Left lobe of liver (tissue), 2 donors: ENCODE measurements around the gene ZSWIM6. TPM values are rescaled to one million over a fixed set of nuclear protein-coding genes. Genes with fewer than 3 reads are reported as not detected.

Experiments
- ATAC-seq: fragments of 200-7000 bp; cut with Tn5 transposase; one replicate; pipeline ENCODE4 v1.9.1; 2020; ENCODE audit warnings: mild to moderate bottlenecking, moderate library complexity
- DNase-seq: peaks from one replicate; pipeline ENCODE4 v3.0.0-alpha.2; 2020; ENCODE audit warnings: low spot score
- total RNA-seq: library from RNA; stranded (reverse); gene quantifications from one replicate; pipeline ENCODE4 v1.2.1, GENCODE V29; 2021
- donor health status: DM: no; HTN: no; CAD: no; lungs with moderate emphysema.
- donor health status: DM: no; HTN: yes; CAD: no.

Gene ZSWIM6
- total RNA-seq, 1 donor from 2014 or later, result 2.9 TPM

GRCh38 chr5:61306531-61307131 is 25.4 kb upstream of the ZSWIM6 start:
- DNase-seq (no peak), ATAC-seq (no peak)

DNA sequence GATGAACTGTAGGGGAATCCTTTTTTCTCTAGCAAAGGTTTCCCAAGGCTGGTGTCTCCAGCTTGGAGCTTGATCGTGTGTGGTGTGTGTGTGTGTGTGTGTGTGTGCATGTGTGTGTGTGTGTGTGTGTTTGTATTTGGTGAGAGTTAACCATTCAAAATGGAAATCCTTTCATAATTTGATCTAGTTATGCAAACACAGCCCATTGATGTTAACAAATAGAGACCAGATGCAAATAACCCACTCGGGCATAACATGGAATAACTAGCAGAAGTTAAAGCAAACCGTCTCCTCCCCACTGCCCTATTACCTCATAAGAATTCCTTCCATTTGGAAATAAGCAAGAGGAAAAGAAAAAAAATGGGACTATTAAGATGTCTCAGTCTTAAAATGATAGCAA is 24.9 kb upstream of the ZSWIM6 start:
- ATAC-seq (no peak), DNase-seq (no peak)

DNA sequence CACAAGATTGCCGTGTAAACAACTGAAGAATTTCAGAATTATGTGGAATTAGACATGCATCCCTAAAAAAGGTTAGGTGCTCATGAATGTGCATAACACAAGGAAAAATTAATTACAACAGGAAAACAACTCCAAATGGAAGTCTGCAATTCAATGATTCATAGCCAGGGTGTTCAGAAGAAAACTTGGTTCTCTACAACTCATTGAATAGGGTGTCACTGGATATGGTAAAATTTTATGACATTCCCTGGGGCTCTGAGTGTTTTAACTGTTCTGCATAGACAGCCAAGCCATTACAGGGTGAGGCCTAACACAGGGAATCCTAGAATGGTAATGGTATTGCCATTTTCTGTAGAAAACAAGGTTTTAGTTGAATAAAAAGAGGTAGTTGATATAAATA is 24.4 kb upstream of the ZSWIM6 start:
- ATAC-seq (no peak), DNase-seq (no peak)

GRCh38 chr5:61308712-61309111 is 23.3 kb upstream of the ZSWIM6 start:
- ATAC-seq (no peak), DNase-seq (no peak)

DNA sequence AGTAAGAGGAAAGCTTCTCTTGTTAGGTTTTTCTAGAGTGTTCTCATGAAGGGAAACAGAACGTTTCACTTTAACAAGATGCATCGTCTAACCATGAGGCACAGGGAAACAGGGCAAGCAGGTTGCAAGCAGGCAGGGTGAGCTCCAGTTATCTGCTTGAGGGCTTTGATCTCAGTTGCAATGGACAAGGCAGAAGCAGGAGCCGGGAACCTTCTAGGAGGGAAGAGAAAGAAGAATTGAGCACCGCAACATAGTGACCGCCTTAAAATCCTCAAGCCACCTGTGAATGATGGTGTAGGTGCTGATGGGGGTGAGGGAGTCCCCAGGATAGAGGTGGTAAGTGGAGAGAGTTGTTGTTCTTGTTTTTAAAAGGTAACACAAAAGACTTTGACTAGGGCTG is 22.9 kb upstream of the ZSWIM6 start:
- ATAC-seq (no peak), DNase-seq (no peak)

DNA sequence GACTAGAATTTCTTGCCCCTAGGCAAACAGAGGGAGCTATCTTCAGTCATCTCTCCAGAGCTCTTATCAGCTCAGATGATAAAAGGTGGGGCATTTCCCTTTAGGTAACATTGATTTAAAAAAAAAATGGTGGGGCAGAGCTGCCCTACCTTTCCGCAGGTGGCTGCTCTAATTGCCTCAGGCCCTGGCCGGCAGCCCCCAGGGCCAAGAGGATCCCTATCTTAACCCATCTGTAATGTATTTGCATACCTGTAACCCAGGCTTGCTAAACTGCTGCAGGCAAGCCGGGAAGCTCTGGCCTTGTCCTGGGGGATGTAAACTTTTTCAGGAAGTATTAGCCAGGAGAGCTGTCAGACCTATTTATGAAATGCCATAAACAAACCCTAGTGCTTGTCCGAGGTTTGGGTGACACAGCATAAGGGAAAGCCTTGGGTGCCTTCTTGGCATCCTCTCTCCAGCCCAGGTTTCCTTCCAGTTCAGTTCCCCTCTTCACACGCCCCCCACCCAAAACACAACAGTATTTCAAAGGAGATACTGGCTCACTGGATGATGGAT is 20.9 kb upstream of the ZSWIM6 start:
- ATAC-seq, result no peak
- no peak for DNase-seq

DNA sequence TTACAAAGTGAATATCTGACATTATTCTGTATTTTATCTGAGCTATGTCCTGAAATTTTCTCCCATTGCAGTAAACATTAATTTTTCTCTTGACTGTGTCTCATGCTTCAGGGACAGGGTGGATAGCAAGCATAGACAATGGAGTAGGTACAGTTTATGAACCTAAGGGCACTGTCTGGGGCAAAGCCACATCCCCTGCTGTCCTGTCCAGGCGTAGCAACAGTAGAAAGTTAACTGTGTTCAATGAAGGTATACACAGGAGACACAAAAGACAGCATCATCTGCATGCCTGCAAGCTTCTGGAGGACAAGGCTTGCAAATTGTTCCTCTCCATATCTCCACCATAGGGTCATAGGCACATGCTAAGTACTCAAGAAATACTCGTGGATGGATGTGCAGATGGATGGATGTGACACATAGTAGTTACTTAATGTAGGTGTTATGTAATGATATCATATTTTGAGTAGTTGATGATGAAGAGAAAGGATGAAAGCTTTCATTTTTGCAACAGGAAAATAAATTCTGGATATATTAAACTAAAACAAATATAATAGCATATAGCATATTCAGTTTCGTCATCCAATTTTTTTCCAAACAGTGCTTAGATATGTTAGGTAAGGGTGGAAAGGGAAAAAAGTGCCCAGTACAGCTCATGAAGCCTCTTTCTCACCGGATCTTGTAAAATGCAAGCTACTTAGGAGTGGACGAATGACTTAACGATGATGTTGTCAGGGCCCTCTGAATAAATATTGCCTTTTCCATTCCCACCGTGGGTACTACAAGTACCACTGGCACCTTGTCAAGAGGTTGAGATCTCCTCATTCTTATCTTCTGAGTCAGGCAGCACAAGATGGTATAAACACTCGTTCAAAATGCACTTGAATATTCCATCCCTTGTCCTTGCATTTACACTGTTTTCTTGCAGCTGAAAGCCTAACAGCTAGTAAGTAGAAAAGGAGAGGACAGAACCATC is 19.9 kb upstream of the ZSWIM6 start:
- DNase-seq (no peak), ATAC-seq (no peak)

DNA sequence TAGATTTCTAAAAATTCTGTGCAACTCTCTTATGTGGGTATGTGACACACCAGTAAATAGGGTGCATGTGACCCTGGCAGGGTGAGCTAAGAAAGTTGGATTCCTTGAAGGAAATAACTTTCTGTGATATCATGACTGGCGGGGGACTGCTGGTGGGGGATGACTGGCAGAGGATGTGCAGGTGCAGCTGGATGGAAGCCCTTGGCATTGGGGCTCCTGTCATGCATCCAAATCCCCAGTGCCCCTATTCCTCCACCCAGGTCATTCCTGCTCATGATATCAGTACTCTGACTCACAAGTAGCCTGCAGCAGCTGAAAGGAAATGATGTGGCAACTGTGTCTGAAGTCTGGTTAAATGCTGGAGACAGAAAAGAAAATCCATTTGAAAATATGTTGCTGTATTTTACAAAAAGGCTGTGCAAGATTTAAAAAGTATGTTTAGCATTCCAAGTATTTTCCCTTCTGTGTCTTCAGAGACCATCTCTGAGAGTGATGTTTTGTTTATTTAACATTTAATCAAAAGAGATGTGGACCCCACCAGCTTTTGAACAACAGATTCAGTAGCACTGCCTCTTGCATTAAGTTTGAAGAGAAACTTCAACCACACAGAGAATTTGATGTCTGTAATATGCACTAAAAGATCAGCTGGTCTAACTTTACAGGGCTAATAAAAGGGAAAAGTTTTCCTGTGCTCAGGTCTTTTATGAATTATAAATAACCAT is 17.9 kb upstream of the ZSWIM6 start:
- no peak for ATAC-seq
- DNase-seq, result no peak

- no peak for DNase-seq
- no peak for ATAC-seq
Observed at GRCh38 chr5:61318376-61318775, 13.7 kb upstream of the ZSWIM6 start.

- DNase-seq (no peak), ATAC-seq (peak; percentile 36)
Observed at GRCh38 chr5:61319388-61320146, 12.5 kb upstream of the ZSWIM6 start.

DNA sequence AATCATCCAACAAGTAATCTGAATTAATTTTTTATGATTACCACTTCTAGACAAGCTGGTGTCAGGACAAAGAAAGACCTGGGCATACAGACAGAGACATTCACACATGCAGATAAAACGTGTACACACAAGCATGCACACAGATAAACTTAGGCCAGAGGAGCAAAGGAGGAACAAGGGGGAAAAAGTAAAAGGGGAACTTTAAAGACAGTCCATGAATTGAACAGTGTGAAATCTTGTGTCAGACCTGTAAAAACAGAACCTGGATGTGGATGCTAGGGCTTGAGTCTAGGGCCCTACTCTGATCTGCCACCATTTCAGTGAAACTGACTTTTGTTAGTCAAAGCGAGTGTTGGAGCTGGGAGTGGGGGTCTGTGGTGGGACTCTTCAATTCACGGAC is 11.2 kb upstream of the ZSWIM6 start:
- DNase-seq (no peak), ATAC-seq (no peak)

GRCh38 chr5:61321669-61322068 is 10.4 kb upstream of the ZSWIM6 start:
- no peak for ATAC-seq
- no peak for DNase-seq

- ATAC-seq, result peak; percentile 58
Observed at GRCh38 chr5:61322738-61323725, 9.0 kb upstream of the ZSWIM6 start.

GRCh38 chr5:61327760-61328753 is 4.0 kb upstream of the ZSWIM6 start:
- DNase-seq, result no peak
- no peak for ATAC-seq

More at GRCh38 chr5:61322738-61323725, 9.0 kb upstream of the ZSWIM6 start:
- DNase-seq, result no peak

DNA sequence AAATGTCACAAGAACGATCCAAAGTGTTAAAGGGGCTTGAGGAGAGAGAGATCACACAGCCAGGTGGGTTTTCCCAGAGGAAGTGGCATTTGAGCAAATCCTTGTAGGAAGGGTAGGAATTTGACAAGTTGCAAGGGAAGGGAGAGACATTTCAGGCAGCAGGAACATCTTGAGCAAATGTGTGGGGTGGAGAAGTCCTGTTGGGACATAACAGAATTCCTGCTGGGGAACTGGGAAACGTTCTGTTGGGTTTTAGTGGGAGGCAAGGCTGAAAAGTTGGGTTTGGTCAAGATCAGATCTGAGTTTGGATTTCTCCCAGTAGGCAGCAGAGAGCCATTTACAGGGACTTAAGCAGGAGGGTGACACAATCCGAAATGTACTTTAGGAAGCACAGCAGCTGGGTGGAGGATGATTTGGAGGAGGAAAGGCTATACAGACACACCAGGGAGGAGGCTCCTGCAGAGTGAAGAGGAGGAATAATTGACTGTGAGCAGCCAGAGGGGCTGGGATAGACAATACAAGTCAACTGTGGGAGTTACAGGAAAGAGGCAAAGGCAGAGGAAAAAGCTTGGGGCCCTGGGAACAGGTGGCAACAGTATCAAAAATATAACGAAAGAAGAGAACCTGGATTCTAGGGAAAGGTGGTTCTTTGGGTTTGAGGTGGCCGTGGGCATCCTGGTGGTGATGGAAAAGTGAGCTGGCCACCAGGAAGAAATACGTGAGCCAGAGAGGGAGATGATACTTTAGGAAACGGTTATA is 3.1 kb upstream of the ZSWIM6 start:
- no peak for DNase-seq
- no peak for ATAC-seq

DNA sequence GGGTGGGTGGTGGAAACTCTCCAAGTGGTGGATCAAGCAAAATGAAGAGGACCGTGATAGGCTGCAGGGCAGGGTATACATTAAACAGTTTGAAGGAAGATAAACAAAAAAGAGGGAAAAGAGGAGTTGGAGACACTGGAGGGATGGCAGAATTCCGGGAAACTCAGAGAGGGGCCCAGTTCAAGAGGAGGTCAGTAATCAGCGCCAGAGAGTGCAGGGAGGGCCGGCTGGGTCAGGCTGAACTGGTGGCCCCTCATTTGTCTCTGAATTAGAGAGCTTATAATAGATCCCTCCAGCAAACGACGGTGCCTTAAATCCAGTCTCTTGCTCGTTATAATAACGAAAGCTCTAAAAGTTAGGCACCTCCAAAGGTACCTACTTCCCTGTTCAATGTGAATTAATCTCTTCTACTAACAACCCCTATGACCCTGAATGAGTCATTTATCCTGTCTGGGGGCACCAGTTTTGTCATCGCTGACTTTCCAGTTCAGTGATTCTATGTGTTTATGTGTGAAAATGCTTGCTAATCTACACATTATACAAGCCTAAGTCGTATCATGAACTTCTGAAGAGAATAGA is 2.4 kb upstream of the ZSWIM6 start:
- ATAC-seq, result no peak
- DNase-seq, result no peak

DNA sequence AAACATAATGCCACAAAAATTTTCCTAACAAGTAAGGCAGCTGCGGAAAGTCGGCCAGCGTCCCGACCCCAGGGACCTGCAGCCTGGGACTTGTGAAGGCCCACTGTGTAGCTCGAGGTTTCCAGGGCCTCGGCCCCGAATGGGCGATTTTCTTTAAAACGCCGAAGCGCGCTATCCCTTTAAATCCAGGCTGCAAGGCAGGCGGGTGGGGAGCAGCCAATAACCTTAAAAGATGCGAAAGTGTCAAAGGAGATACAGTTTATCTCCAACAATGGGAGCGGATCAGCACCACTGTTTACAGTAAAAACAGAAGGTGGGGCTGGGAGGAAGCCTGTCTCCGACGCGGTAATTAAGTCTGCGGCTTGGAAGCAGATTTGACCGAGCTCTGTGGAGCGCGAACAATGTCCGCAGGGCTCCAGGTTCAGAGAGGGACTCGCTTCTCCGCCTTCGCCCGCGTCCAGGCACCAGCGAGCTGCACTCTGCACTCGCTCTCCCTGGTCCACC is 1.7 kb upstream of the ZSWIM6 start:
- ATAC-seq (peak; percentile 1), DNase-seq (no peak)
